Left ventricle myocardium inferior (tissue), 1 donor: ENCODE results near the gene LCOR. TPM values are rescaled to one million over a fixed set of nuclear protein-coding genes. Genes with fewer than 3 reads are reported as not detected.
"Not testable (repeated sequence)": the region's sequence is repeated elsewhere in the genome, so short reads cannot be mapped to it uniquely, and the experiment has no call there.

Experiments used
- DNase-seq: peaks from one replicate; pipeline ENCODE4 v3.0.0-alpha.2; 2020
- H3K27ac ChIP-seq: fragments of 200-600 bp; replicated peaks from 2 replicates; pipeline ENCODE4 v1.8.0; 2021
- H3K27me3 ChIP-seq: fragments of 200-600 bp; 2 replicates; pipeline ENCODE4 v1.8.0; 2021; ENCODE audit warnings: low read depth
- H3K36me3 ChIP-seq: fragments of 200-600 bp; 2 replicates; pipeline ENCODE4 v1.8.0; 2021
- H3K4me1 ChIP-seq: fragments of 200-600 bp; 2 replicates; pipeline ENCODE4 v1.8.0; 2021
- H3K4me3 ChIP-seq: fragments of 200-600 bp; 2 replicates; pipeline ENCODE4 v1.8.0; 2021; ENCODE audit warnings: mild to moderate bottlenecking, moderate library complexity
- H3K9me3 ChIP-seq: fragments of 200-600 bp; replicated peaks from 2 replicates; pipeline ENCODE4 v1.8.0; 2021
- intact Hi-C: fragments of 100-400 bp; cut with micrococcal nuclease; formaldehyde crosslinking; loops from one replicate; pipeline ENCODE4 v1.11.0; 2022
- total RNA-seq: library from RNA; stranded (reverse); fragmentation: NEBNext Ultra II Directional; extraction: Animal tissue kit (Norgen Biotek cat#: 25700); gene quantifications from one replicate; pipeline ENCODE4 v1.2.1, GENCODE V29; 2021
- TF ChIP-seq, protein P1 (sequence below): fragments of 200-600 bp; IDR thresholded peaks from 2 replicates; pipeline ENCODE4 v1.8.0; 2021; ENCODE audit warnings: antibody characterized with exemption, mild to moderate bottlenecking, borderline replicate concordance
- donor health status: DM: no; HTN: yes; CAD: no; lungs with severe emphysema.

Gene LCOR
- total RNA-seq, 1 donor from 2014 or later = 18.9 TPM

DNA sequence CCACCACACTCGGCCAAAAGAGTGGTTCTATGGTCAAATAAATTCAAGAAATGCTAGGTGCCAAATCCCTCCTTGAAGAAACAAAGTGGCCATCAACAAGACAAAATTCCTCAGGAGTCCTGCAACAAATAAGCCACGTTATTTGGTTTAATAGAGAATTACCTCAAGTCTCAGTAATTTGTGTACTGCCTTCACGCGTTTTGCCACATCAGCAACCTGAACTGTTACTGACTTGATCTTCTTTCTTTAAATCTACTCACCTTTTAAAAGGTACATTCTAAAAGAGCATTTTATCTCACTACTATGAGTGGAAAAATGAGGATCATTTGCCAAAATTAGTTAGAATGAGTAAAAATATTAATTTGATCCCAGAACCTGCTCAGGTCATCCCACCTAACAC lies 34.6 kb upstream of the LCOR start:
- Histone ChIP-seq H3K4me1 (no peaks in the 10 kb centered on the region), H3K9me3 (no peaks in the 10 kb centered on the region), H3K4me3 (no peak overlapping the region), H3K27ac (no peak overlapping the region), H3K27me3 (peaks cover 8% of the 10 kb centered on the region), H3K36me3 (no peaks in the 10 kb centered on the region)
- intact Hi-C loops = no loop called here
- DNase-seq = no peak
- TF ChIP-seq, protein P1, sequence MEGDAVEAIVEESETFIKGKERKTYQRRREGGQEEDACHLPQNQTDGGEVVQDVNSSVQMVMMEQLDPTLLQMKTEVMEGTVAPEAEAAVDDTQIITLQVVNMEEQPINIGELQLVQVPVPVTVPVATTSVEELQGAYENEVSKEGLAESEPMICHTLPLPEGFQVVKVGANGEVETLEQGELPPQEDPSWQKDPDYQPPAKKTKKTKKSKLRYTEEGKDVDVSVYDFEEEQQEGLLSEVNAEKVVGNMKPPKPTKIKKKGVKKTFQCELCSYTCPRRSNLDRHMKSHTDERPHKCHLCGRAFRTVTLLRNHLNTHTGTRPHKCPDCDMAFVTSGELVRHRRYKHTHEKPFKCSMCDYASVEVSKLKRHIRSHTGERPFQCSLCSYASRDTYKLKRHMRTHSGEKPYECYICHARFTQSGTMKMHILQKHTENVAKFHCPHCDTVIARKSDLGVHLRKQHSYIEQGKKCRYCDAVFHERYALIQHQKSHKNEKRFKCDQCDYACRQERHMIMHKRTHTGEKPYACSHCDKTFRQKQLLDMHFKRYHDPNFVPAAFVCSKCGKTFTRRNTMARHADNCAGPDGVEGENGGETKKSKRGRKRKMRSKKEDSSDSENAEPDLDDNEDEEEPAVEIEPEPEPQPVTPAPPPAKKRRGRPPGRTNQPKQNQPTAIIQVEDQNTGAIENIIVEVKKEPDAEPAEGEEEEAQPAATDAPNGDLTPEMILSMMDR = no peak

DNA sequence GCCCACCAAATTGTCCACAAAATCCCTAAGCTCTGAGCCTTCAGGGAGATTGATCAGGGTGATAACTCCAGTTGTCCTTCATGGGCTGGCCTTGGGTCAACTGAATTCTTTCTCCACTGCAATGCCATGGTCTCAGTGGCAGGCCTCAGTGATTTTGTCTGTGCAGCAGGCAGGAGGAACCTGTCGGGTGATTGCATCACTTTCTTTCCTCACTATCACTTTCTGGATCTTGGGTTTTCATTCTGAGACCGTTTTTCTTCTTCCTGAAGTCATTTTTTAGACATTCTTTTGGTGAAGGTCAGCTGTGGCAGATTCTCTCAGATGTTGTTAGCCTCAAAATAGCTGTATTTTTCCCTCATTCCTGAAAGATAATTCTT lies 28.8 kb upstream of the LCOR start:
- intact Hi-C loops = no loop called here
- H3K27me3 ChIP-seq = peaks cover 3% of the 10 kb centered on the region
- TF ChIP-seq, protein P1 = no peak
- H3K27ac ChIP-seq = no peak overlapping the region
- H3K4me3 ChIP-seq = no peak overlapping the region
- no peaks in the 10 kb centered on the region for H3K4me1 ChIP-seq
- no peaks in the 10 kb centered on the region for H3K36me3 ChIP-seq
- no peak for DNase-seq
- H3K9me3 ChIP-seq = peaks cover 9% of the 10 kb centered on the region

DNA sequence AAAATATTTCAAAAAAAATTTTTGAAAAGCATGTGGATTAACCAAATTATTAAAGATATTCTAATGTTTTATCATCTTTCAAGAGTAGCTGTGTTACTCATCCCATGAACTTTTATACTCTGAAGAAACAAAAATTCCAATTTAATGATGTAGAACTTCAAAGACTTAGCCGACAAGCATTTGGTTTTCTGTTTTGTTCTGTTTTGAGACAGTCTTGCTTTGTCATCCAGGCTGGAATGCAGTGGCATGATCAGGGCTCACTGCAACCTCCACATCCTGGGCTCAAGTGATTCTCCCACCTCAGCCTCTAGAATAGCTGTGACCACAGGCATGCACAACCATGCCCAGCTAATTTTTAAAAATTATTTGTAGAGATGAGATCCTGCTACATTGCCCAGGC lies 17.8 kb upstream of the LCOR start:
- no peak for DNase-seq
- H3K4me3 ChIP-seq = no peak overlapping the region
- intact Hi-C loops = no loop called here
- no peaks in the 10 kb centered on the region for H3K4me1 ChIP-seq
- peaks cover 8% of the 10 kb centered on the region for H3K27me3 ChIP-seq
- no peaks in the 10 kb centered on the region for H3K36me3 ChIP-seq
- no peak overlapping the region for H3K27ac ChIP-seq
- TF ChIP-seq, protein P1 = no peak
- no peaks in the 10 kb centered on the region for H3K9me3 ChIP-seq

DNA sequence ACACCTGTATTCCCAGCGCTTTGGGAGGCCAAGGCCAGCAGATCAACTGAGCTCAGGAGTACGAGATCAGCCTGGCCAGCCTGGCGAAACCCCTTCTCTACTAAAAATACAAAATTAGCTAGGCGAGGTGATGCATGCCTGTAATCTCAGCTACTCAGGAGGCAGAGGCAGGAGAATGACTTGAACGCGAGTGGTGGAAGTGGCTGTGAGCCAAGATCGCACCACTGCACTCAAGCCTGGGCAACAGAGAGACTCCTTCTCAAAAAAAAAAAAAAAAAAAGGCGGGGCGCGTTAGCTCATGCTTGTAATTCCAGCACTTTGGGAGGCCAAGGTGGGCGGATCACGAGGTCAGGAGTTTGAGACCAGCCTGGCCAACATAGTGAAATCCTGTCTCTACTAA lies 13.1 kb upstream of the LCOR start:
- DNase-seq, H3K9me3 ChIP-seq, H3K27me3 ChIP-seq, H3K36me3 ChIP-seq, H3K4me1 ChIP-seq, intact Hi-C loops, H3K27ac ChIP-seq, H3K4me3 ChIP-seq: not testable (repeated sequence)

DNA sequence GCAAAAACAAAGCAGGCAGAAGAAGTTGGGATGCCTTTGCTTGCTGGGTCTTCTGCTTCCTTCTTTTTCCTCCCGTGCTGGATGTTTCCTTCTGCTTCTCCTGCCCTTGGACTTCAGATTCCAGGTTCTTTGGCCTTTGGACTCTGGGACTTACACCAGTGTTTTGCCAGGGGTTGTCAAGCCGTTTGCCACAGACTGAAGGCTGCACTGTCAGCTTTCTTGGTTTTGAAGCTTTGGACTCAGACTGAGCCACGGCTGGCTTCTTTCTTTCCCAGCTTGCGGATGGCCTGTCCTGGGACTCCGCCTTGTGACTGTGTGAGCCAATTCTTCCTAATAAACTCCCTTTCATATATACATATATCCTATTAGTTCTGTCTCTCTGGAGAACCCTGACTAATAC lies 11.3 kb upstream of the LCOR start:
- Histone ChIP-seq H3K4me3 (no peak overlapping the region), H3K27me3 (no peaks in the 10 kb centered on the region), H3K9me3 (no peaks in the 10 kb centered on the region), H3K27ac (no peak overlapping the region), H3K4me1 (no peaks in the 10 kb centered on the region), H3K36me3 (no peaks in the 10 kb centered on the region)
- TF ChIP-seq, protein P1 = no peak
- no peak for DNase-seq
- intact Hi-C loops = no loop called here

DNA sequence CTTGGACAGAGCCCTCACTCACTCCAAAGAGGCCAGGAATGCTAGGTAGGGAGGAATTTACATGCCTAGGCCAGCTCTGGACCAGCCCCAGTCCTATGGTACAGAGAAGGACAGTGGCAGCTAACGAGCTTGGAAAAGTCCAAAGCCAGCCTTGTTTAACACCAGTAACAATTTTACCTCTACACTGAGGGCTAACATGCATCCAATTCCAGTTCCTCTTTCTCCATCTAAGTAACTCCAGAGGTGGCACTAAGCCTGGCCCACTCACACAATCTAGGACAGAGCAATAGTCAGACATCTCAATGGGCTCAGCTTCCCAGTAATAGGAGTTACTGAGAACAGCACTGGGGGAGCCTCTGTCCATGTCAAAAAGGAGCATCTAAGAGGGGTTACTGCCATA lies 5.7 kb upstream of the LCOR start:
- no peaks in the 10 kb centered on the region for H3K36me3 ChIP-seq
- DNase-seq = no peak
- no peaks in the 10 kb centered on the region for H3K27me3 ChIP-seq
- H3K4me3 ChIP-seq = no peak overlapping the region
- TF ChIP-seq, protein P1 = no peak
- no peaks in the 10 kb centered on the region for H3K9me3 ChIP-seq
- H3K4me1 ChIP-seq = peaks cover 19% of the 10 kb centered on the region
- no peak overlapping the region for H3K27ac ChIP-seq
- intact Hi-C loops = no loop called here
